ENCODE measurements around the gene OSGIN1. TPM values are rescaled to one million over a fixed set of nuclear protein-coding genes. Genes with fewer than 3 reads are reported as not detected.

Gene OSGIN1
- total RNA-seq, 1 donor from 2014 or later: 4.0 TPM

DNA sequence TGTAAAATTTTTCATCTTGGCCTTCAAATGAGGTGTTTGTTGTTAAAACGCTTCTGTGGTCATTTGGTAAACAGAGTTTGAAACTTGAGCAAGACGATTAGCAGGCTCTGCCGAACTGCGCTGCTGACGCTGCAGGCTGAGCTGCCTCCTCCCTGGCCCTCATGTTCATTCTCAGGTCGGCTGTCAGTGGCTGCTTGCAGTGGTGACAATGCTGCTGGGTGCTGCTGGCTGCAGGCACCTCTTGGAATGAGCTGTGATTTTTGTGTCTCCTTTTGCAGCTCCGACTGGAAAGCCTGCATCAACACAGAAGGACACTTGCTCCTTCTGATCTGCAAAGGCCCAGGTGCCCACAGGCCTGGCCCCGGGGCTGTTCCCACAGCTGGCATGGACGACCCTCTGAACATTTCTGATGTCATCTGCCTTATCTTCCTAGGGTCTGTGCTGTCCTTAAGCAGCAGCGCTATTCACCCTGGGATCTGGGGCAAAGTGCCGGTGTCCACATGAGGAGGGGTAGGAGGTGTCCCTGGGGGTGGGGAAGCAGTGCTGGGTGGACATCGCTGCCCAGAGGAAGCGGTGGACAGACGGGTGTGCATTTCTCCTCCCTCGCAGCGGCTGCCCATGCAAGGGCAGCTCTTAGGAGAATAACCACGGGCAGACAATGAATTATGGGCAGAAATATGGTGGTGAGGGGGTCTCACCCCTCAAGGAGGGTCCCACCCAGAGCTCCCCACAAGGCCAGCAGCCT is 23.1 kb upstream of the OSGIN1 start:
- H3K9me3 Mint-ChIP-seq: no peaks in the 10 kb centered on the region
- no peak overlapping the region for H3K27ac Mint-ChIP-seq
- TF ChIP-seq, protein P1, sequence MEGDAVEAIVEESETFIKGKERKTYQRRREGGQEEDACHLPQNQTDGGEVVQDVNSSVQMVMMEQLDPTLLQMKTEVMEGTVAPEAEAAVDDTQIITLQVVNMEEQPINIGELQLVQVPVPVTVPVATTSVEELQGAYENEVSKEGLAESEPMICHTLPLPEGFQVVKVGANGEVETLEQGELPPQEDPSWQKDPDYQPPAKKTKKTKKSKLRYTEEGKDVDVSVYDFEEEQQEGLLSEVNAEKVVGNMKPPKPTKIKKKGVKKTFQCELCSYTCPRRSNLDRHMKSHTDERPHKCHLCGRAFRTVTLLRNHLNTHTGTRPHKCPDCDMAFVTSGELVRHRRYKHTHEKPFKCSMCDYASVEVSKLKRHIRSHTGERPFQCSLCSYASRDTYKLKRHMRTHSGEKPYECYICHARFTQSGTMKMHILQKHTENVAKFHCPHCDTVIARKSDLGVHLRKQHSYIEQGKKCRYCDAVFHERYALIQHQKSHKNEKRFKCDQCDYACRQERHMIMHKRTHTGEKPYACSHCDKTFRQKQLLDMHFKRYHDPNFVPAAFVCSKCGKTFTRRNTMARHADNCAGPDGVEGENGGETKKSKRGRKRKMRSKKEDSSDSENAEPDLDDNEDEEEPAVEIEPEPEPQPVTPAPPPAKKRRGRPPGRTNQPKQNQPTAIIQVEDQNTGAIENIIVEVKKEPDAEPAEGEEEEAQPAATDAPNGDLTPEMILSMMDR (conservative IDR thresholded peaks at IDR 0.05): no peak
- peaks cover 15% of the 10 kb centered on the region for H3K4me1 Mint-ChIP-seq (ENCODE audit: unreplicated experiment)
- no peaks in the 10 kb centered on the region for H3K36me3 Mint-ChIP-seq
- H3K27me3 Mint-ChIP-seq: no peaks in the 10 kb centered on the region
- DNase-seq (ENCODE audit: extremely low spot score, unreplicated experiment): no peak
- H3K4me3 Mint-ChIP-seq: no peak overlapping the region

DNA sequence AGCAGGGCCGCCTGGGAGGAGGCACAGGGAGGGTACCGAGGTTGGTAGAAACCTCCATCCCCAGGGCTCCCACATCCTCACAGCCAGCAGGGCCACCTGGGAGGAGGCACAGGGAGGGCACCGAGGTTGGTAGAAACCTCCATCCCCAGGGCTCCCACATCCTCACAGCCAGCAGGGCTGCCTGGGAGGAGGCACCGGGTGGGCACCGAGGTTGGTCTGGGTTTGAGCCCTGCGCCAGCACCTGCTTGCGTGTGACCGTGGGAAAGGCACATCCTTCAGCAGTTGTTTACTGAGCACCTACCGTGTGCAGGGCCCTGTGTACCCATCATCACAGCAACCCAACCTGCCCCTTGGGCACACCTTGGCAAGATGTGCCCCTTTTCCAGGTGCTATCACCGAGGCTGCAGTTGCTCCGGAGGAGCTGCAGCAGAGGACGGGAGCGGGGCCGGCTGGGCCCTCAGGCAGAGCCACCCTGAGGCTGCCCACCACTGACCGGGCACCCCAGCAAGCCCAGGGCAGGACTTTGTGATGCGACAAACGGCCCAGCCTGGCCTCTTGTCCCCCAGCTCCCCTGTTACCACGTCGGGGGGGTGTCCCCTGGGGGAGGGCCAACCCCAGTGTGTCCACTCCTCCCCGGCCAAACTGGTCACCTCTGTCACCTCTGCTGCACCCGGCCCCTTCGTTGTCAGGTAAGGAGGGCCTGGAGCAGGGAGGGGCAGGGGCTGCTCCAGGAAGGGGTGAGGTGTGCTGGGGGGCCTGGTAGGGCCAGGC is 22.1 kb upstream of the OSGIN1 start:
- Mint-ChIP-seq H3K4me3 (no peak overlapping the region), H3K27ac (no peak overlapping the region), H3K36me3 (no peaks in the 10 kb centered on the region), H3K9me3 (no peaks in the 10 kb centered on the region), H3K4me1 (ENCODE audit: unreplicated experiment) (peaks cover 15% of the 10 kb centered on the region), H3K27me3 (no peaks in the 10 kb centered on the region)
- TF ChIP-seq, protein P1 (conservative IDR thresholded peaks at IDR 0.05): no peak
- peak; percentile 64 for DNase-seq (ENCODE audit: extremely low spot score, unreplicated experiment)

DNA sequence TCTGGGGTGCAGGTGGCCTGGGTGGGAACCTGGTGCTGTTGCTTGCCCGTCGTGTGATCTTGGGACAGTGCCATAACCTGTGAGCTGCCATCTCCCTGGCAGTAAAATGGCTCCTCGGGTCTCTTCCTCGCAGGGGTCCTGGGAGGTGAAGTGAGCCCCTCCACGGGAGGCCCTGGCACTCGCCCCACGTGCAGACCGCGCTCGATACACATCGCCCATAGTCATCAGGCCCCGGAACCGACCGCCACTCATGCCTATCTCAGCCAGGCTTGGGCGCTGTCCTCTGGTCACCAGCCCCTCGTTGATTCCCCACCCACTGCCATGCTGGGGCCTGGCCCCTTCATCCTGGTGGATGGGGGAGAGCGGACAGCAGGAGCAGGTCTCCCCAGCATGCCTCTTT is 21.5 kb upstream of the OSGIN1 start:
- TF ChIP-seq, protein P1 (conservative IDR thresholded peaks at IDR 0.05): no peak
- H3K4me1 Mint-ChIP-seq (ENCODE audit: unreplicated experiment): peaks cover 12% of the 10 kb centered on the region
- H3K9me3 Mint-ChIP-seq: no peaks in the 10 kb centered on the region
- no peak overlapping the region for H3K4me3 Mint-ChIP-seq
- H3K27me3 Mint-ChIP-seq: no peaks in the 10 kb centered on the region
- no peaks in the 10 kb centered on the region for H3K36me3 Mint-ChIP-seq
- H3K27ac Mint-ChIP-seq: no peak overlapping the region
- DNase-seq (ENCODE audit: extremely low spot score, unreplicated experiment): no peak

DNA sequence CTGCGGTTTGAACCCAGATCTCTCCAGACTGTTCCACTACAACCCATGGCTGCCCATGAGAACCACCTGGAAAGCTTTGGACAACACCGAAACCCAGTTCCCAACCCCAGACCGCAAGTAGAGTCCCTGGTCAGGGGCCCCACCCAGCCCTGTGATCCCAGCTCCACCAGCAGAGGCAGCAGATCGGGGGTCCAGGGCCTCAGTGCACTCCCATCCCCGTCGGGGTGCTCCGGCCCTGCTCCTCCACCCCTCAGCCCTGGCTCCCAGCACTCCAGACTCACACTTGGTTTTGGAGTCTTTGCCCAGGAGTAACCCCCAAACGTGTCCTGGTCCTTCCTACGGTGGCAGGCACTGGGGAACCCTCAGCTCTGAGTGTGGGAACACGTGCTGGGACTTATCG is 20.7 kb upstream of the OSGIN1 start:
- DNase-seq (ENCODE audit: extremely low spot score, unreplicated experiment): no peak
- Mint-ChIP-seq H3K4me3 (no peak overlapping the region), H3K36me3 (no peaks in the 10 kb centered on the region), H3K4me1 (ENCODE audit: unreplicated experiment) (peaks cover 5% of the 10 kb centered on the region), H3K9me3 (no peaks in the 10 kb centered on the region), H3K27ac (no peak overlapping the region), H3K27me3 (no peaks in the 10 kb centered on the region)
- TF ChIP-seq, protein P1 (conservative IDR thresholded peaks at IDR 0.05): no peak

DNA sequence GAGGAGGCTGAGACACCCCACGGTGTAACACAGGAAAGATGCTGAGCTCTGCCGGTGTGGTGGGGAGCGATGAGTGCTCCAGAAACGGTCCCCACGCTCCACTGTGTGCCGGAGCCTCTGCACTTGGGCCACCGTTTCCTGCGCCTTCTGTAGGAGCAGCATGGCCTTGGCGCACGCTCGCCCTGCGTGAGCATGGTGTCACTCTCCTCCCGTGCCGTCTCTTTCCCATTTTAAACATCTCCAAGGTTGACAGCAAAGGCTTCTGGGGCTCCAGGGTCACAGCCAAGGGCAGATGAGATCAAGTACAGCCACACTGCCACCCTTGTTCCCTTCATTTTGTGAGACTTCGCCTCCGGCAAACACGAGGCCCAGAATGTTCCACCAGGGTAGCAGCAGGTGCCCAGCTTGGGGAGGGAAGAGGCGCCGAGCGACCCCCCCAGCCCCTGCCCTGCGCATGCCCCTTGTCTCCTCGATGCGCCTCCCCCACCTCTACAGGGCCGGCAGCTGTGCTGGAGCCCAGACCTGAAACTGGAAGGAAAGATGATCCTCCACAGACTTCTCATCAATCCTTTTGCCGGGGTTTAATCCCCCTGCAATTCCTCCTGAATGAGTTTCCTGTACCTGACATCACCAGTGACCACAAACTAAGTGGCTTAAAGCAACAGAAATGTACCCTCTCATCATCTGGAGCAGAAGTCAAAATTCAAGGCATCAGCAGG is 19.9 kb upstream of the OSGIN1 start:
- DNase-seq (ENCODE audit: extremely low spot score, unreplicated experiment): peak; percentile 64
- TF ChIP-seq, protein P1 (conservative IDR thresholded peaks at IDR 0.05): no peak
- no peaks in the 10 kb centered on the region for H3K36me3 Mint-ChIP-seq
- H3K4me3 Mint-ChIP-seq: no peak overlapping the region
- no peaks in the 10 kb centered on the region for H3K9me3 Mint-ChIP-seq
- no peak overlapping the region for H3K27ac Mint-ChIP-seq
- peaks cover 3% of the 10 kb centered on the region for H3K4me1 Mint-ChIP-seq (ENCODE audit: unreplicated experiment)
- no peaks in the 10 kb centered on the region for H3K27me3 Mint-ChIP-seq
